H1 (cell line): ENCODE results near the gene UTS2B. TPM values are rescaled to one million over a fixed set of nuclear protein-coding genes. Genes with fewer than 3 reads are reported as not detected.
A peak's percentile ranks its signal among the peaks of the same experiment; 100 is the strongest.

Experiments used
- CTCF ChIA-PET: fragments of 300-600 bp; sonication (Branson Sonifier 250); formaldehyde crosslinking; loops from one replicate; lab custom pipeline; 2021; ENCODE audit not compliant: partially characterized antibody; lab: Charles Lee
- POLR2A ChIA-PET: fragments of 300-600 bp; sonication (Branson Sonifier 250); formaldehyde crosslinking; loops from one replicate; lab custom pipeline; 2021; ENCODE audit warnings: inconsistent platforms; ENCODE audit not compliant: partially characterized antibody; lab: Charles Lee
- DNase-seq, 2 experiments: peaks; one replicate each; pipeline versions ENCODE4 v3.0.0 to v3.0.0-alpha.2; 2010 to 2022; ENCODE audit warnings: low spot score in 2 of 2, low read depth in 1 of 2, mixed read lengths in 1 of 2
- FAIRE-seq: peaks from 2 replicates; lab custom pipeline; 2011; peaks lifted over from hg19 to GRCh38; lab: Jason Lieb, UNC
- H2AFZ ChIP-seq: 2 replicates; pipeline ENCODE4 v1.8.1; 2012; ENCODE audit warnings: low read length, inconsistent platforms
- H2AK5ac ChIP-seq: 2 replicates; pipeline ENCODE4 v1.6.1; 2013; ENCODE audit warnings: low read depth, low read length
- H2BK120ac ChIP-seq: replicated peaks from 2 replicates; pipeline ENCODE3; 2013; ENCODE audit warnings: low read depth, low read length, inconsistent platforms
- H2BK12ac ChIP-seq: 2 replicates; pipeline ENCODE4 v1.6.1; 2013; ENCODE audit warnings: low read depth, low read length
- H2BK15ac ChIP-seq: 2 replicates; pipeline ENCODE4 v1.6.1; 2013; ENCODE audit warnings: low read length
- H2BK20ac ChIP-seq: 2 replicates; pipeline ENCODE4 v1.6.1; 2013; ENCODE audit warnings: low read length
- H2BK5ac ChIP-seq: 2 replicates; pipeline ENCODE4 v1.6.1; 2013; ENCODE audit warnings: low read depth, low read length
- H3K14ac ChIP-seq: 2 replicates; pipeline ENCODE4 v1.6.1; 2013; ENCODE audit warnings: inconsistent platforms; ENCODE audit not compliant: insufficient read length
- H3K18ac ChIP-seq: 2 replicates; pipeline ENCODE4 v1.6.1; 2013; ENCODE audit warnings: low read length; ENCODE audit errors: extremely low read depth
- H3K23ac ChIP-seq: 2 replicates; pipeline ENCODE4 v1.6.1; 2013; ENCODE audit warnings: inconsistent platforms; ENCODE audit not compliant: insufficient read length
- H3K23me2 ChIP-seq: 2 replicates; pipeline ENCODE4 v1.6.1; 2013; ENCODE audit warnings: low read depth, low read length
- H3K27ac ChIP-seq: 2 replicates; pipeline ENCODE4 v1.6.1; 2011; ENCODE audit warnings: low read depth, low read length, inconsistent platforms
- H3K27me3 ChIP-seq, 4 experiments: replicated peaks in 1 of 4; 1 replicate in 1 of 4; 2 replicates in 3 of 4; pipeline versions ENCODE4 v1.6.1 to v1.8.1; 2011 to 2013; ENCODE audit warnings: low read length in 3 of 4, mild to moderate bottlenecking in 3 of 4, inconsistent platforms in 2 of 4, mixed read lengths in 2 of 4, moderate library complexity in 1 of 4; ENCODE audit not compliant: control insufficient read depth in 3 of 4, insufficient read depth in 3 of 4; ENCODE audit errors: extremely low read depth in 1 of 4
- H3K36me3 ChIP-seq, 4 experiments: 2 replicates each; pipeline versions ENCODE4 v1.6.1 to v1.8.1; 2011 to 2013; ENCODE audit warnings: mild to moderate bottlenecking in 4 of 4, low read length in 3 of 4, moderate library complexity in 2 of 4, control low read depth in 1 of 4, inconsistent platforms in 1 of 4; ENCODE audit not compliant: insufficient read depth in 4 of 4, control insufficient read depth in 2 of 4
- H3K4ac ChIP-seq: replicated peaks from 2 replicates; pipeline ENCODE3; 2013; ENCODE audit warnings: low read length, low read depth, mixed read lengths, inconsistent platforms; ENCODE audit not compliant: insufficient read length
- H3K4me1 ChIP-seq, 4 experiments: replicated peaks in 1 of 4; 1 replicate in 1 of 4; 2 replicates in 3 of 4; pipeline versions ENCODE4 v1.6.1 to v1.8.1; 2011 to 2013; ENCODE audit warnings: low read length in 3 of 4, inconsistent platforms in 2 of 4, mixed read lengths in 1 of 4; ENCODE audit not compliant: insufficient read depth in 4 of 4, control insufficient read depth in 3 of 4
- H3K4me2 ChIP-seq, 2 experiments: 2 replicates each; pipeline versions ENCODE4 v1.6.1 to v1.8.1; 2011 to 2013; ENCODE audit warnings: low read depth in 2 of 2, low read length in 2 of 2, control low read depth in 1 of 2, inconsistent platforms in 1 of 2, mild to moderate bottlenecking in 1 of 2; ENCODE audit not compliant: insufficient read depth in 1 of 2
- H3K4me3 ChIP-seq, 4 experiments: fragments of 200-600, 300-600 bp in 1 of 4; sonication (generic), shearing (Covaris generic), sonication (Bioruptor Twin) in 1 of 4; 2 replicates each; pipeline versions ENCODE4 v1.5.1 to v1.8.1; 2011 to 2016; ENCODE audit warnings: low read length in 4 of 4, low read depth in 3 of 4, control low read depth in 2 of 4, inconsistent platforms in 2 of 4, mild to moderate bottlenecking in 2 of 4, mixed read lengths in 1 of 4, moderate library complexity in 1 of 4; ENCODE audit not compliant: insufficient read depth in 2 of 4; ENCODE audit errors: extremely low read depth in 1 of 4
- H3K56ac ChIP-seq: replicated peaks from 2 replicates; pipeline ENCODE3; 2013; ENCODE audit warnings: low read depth, mild to moderate bottlenecking, mixed read lengths, low read length, inconsistent platforms; ENCODE audit not compliant: insufficient read length
- H3K79me1 ChIP-seq: 2 replicates; pipeline ENCODE4 v1.6.1; 2013; ENCODE audit warnings: low read depth, low read length, control low read depth
- H3K79me2 ChIP-seq, 2 experiments: 2 replicates each; pipeline versions ENCODE4 v1.6.1 to v1.8.1; 2012 to 2013; ENCODE audit warnings: low read length in 2 of 2, mild to moderate bottlenecking in 2 of 2, inconsistent platforms in 1 of 2; ENCODE audit not compliant: insufficient read depth in 2 of 2, control insufficient read depth in 1 of 2
- H3K9ac ChIP-seq, 4 experiments: replicated peaks in 1 of 4; 1 replicate in 1 of 4; 2 replicates in 3 of 4; pipeline versions ENCODE4 v1.6.1 to v1.8.1; 2011 to 2013; ENCODE audit warnings: low read depth in 3 of 4, low read length in 3 of 4, control low read depth in 2 of 4, mild to moderate bottlenecking in 2 of 4, moderate library complexity in 2 of 4, inconsistent platforms in 1 of 4; ENCODE audit errors: extremely low read depth in 1 of 4
- H3K9me3 ChIP-seq, 2 experiments: 2 replicates each; pipeline versions ENCODE4 v1.6.1 to v1.8.1; 2012 to 2013; ENCODE audit warnings: mild to moderate bottlenecking in 2 of 2, moderate library complexity in 2 of 2, control low read depth in 1 of 2, inconsistent platforms in 1 of 2, low read depth in 1 of 2, low read length in 1 of 2, mixed read lengths in 1 of 2; ENCODE audit not compliant: insufficient read depth in 2 of 2
- H4K20me1 ChIP-seq, 2 experiments: replicated peaks in 1 of 2; 2 replicates each; pipeline versions ENCODE3 to v1.8.1; 2011 to 2013; ENCODE audit warnings: inconsistent platforms in 2 of 2, low read length in 2 of 2, mild to moderate bottlenecking in 1 of 2; ENCODE audit not compliant: insufficient read depth in 2 of 2, control insufficient read depth in 1 of 2
- H4K5ac ChIP-seq: 2 replicates; pipeline ENCODE4 v1.6.1; 2013; ENCODE audit warnings: low read length, low read depth, mixed read lengths, inconsistent platforms; ENCODE audit not compliant: insufficient read length
- H4K8ac ChIP-seq: 2 replicates; pipeline ENCODE4 v1.8.0; 2013; ENCODE audit warnings: mild to moderate bottlenecking, moderate library complexity, low read length, inconsistent platforms; ENCODE audit not compliant: insufficient read depth; ENCODE audit errors: extremely low read depth
- H4K91ac ChIP-seq: replicated peaks from 2 replicates; pipeline ENCODE3; 2013; ENCODE audit warnings: low read length, mixed read lengths, inconsistent platforms; ENCODE audit not compliant: insufficient read length
- TBP ChIP-seq: IDR thresholded peaks from 2 replicates; pipeline ENCODE4 v1.6.1; 2011; ENCODE audit warnings: low read depth, low read length, improper control_type of control experiment
- WGBS, 2 experiments: shearing (Covaris generic) in 1 of 2; methylation state at CpG; one replicate each; pipeline versions ENCODE4 v1.1.6 to v1.1.7; 2013 to 2015; ENCODE audit warnings: low lambda C conversion rate in 2 of 2, mixed read lengths in 2 of 2, inconsistent platforms in 1 of 2, low coverage in 1 of 2, missing lambda C conversion rate in 1 of 2; ENCODE audit not compliant: insufficient replicate concordance in 2 of 2, insufficient coverage in 1 of 2, insufficient read length in 1 of 2; ENCODE audit errors: extremely low coverage in 1 of 2, missing lambda C conversion rate in 1 of 2; 5-methylcytosine and 5-hydroxymethylcytosine counted together
- polyA plus RNA-seq, 7 experiments: library from polyadenylated mRNA; depleted of rRNA in 3 of 7; stranded (reverse) in 5 of 7; unstranded in 2 of 7; fragments of >200 nt in 5 of 7; fragments of 200-250 nt in 2 of 7; gene quantifications; 1 replicate in 5 of 7; 2 replicates in 1 of 7; 4 replicates in 1 of 7; pipeline versions ENCODE4 v1.2.1 to v1.2.3, GENCODE V29; 2011 to 2013; ENCODE audit warnings: missing spikeins in 2 of 7, mixed read lengths in 2 of 7
- total RNA-seq: library from RNA; stranded (reverse); fragmentation: NEBNext Ultra II Directional; extraction: Animal tissue kit (Norgen Biotek cat#: 25700); gene quantifications from 2 replicates; pipeline ENCODE4 v1.2.1, GENCODE V29; 2021

UTS2B gene
- total and polyA plus RNA-seq, 2 of the 8 experiments (the other 6 are each of a cell fraction or from before 2014, with no cell fraction given): not detected

GRCh38 chr3:191328962-191329653 is 1.2 kb downstream of the UTS2B start, which contains the start of gene CCDC50:
Gene CCDC50, plus strand, starts transcription at chr3:191329394. Its CDS starts 281 bp downstream, at chr3:191329675.
- Histone ChIP-seq H3K9ac (peak within 1 kb of the TSS; percentile 51 to 88 (median 68)), H3K4me3 (peak within 1 kb of the TSS; percentile 64 to 87 (median 67)), H4K5ac (no peak within 1 kb of the TSS), H3K4ac (no peak within 1 kb of the TSS), H3K79me2 (peaks cover 0 to 31% of the 10 kb centered on the region in 2 experiments; a peak in 2 of 4 replicates), H2BK20ac (no peak within 1 kb of the TSS), H4K91ac (no peak within 1 kb of the TSS), H3K4me1 (peaks cover 0 to 11% (median 6%) of the 10 kb centered on the region in 4 experiments; a peak in 6 of 7 replicates), H2AK5ac (no peak within 1 kb of the TSS), H4K8ac (peak within 1 kb of the TSS; percentile 90; the same call in 1 of the 2 replicates), H4K20me1 (no peaks in the 10 kb centered on the region), H3K23me2 (peaks cover 5% of the 10 kb centered on the region; the same call in 1 of the 2 replicates), H3K4me2 (peak within 1 kb of the TSS; percentile 81 to 99), H2AFZ (peak within 1 kb of the TSS; percentile 37; the same call in 1 of the 2 replicates), H3K9me3 (no peaks in the 10 kb centered on the region), H2BK12ac (peak within 1 kb of the TSS; percentile 2; the same call in 1 of the 2 replicates), H3K79me1 (no peaks in the 10 kb centered on the region), H3K27me3 (peaks cover 2 to 14% (median 11%) of the 10 kb centered on the region in 4 experiments), H3K27ac (0 out of 2 replicates have a peak within 1 kb of the TSS, but pooled peaks have one; percentile 48), H2BK120ac (no peak within 1 kb of the TSS), H2BK5ac (no peak within 1 kb of the TSS), H3K23ac (no peak within 1 kb of the TSS), H2BK15ac (no peak within 1 kb of the TSS), H3K14ac (no peak within 1 kb of the TSS), H3K36me3 (no peaks in the 10 kb centered on the region), H3K56ac (no peak within 1 kb of the TSS), H3K18ac (no peak within 1 kb of the TSS)
- peak in 1 of 2 experiments; percentile 87 for DNase-seq
- FAIRE-seq: no peak
- POLR2A ChIA-PET: no interaction called here
- 3% methylated on average over 28 of the region's 63 CpGs; no CpG with 5 or more reads in 1 of the 2 experiments for WGBS, 2 experiments
- CTCF ChIA-PET: interaction anchor here (0.7 kb wide), 1 partner anchor 84 kb away, joined by 3 read pairs; no protein-coding TSS in a partner anchor
- peak; percentile 7; the same call in 1 of the 2 replicates for TF ChIP-seq TBP
